ENCODE measurements around the gene SAP30BP. TPM values are rescaled to one million over a fixed set of nuclear protein-coding genes. Genes with fewer than 3 reads are reported as not detected.
A peak's percentile ranks its signal among the peaks of the same experiment; 100 is the strongest.

SAP30BP gene
- total RNA-seq, 1 donor from 2014 or later: 101 TPM

GRCh38 chr17:75688209-75688825 lies 21.2 kb downstream of the SAP30BP start:
- peak overlapping the region; percentile 19 for H3K4me3 Mint-ChIP-seq (ENCODE audit: low read depth)
- intact Hi-C loops (cut with micrococcal nuclease): no loop called here
- H3K27me3 Mint-ChIP-seq (ENCODE audit: low read depth): no peaks in the 10 kb centered on the region
- no peaks in the 10 kb centered on the region for H3K9me3 Mint-ChIP-seq
- peaks cover 61% of the 10 kb centered on the region for H3K4me1 Mint-ChIP-seq (ENCODE audit: low read depth)
- H3K36me3 Mint-ChIP-seq (ENCODE audit: low read depth): peaks cover 50% of the 10 kb centered on the region
- DNase-seq (ENCODE audit: low spot score): no peak
- peak overlapping the region; percentile 92 for H3K27ac Mint-ChIP-seq

DNA sequence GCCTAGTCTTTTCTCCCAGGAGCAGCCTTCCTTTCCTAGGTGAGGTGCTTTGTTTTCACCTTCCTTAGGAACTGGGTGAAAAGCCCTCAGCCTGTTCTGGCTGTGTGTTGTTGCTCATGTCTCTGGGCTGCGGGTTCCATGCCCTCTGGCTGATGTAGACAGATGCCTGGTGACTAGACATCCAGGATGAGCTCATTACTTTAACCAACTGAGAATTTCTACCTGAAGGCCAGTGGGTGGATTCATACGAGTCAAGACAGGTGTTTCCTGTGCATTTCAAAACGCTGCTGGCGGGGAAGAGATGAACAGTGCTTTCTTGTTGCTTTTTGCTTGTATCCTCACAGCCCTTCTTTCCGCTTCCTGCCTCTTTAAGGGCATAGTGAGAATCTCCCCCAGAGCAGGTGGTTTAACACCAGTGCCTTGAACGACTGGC lies 22.3 kb downstream of the SAP30BP start:
- Mint-ChIP-seq H3K27ac (peak overlapping the region; percentile 92), H3K27me3 (ENCODE audit: low read depth) (no peaks in the 10 kb centered on the region), H3K36me3 (ENCODE audit: low read depth) (peaks cover 45% of the 10 kb centered on the region), H3K4me3 (ENCODE audit: low read depth) (peak overlapping the region; percentile 34), H3K4me1 (ENCODE audit: low read depth) (peaks cover 54% of the 10 kb centered on the region), H3K9me3 (no peaks in the 10 kb centered on the region)
- peak; percentile 32 for DNase-seq (ENCODE audit: low spot score)
- intact Hi-C loops (cut with micrococcal nuclease): no loop called here

DNA sequence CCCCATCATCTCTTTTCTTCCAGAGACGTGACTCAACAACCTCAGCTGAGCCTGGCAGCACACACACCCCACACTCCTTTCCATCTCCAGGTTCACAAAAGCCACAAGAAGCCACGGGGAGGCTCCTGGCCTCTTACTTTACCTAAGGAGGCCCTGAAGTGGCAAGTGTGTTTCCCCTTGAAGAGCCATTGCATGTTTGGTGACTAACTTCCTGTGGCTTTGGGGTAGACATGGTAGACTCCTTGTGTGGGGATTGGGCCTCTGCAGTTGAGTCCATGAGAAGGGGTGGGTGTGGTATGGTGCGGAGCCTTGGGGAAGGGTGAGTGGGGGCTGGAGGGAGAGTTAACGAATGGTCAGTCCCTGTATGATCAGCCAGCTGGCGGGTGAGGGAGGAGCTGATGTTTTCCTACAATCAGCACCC lies 24.2 kb downstream of the SAP30BP start:
- Mint-ChIP-seq H3K36me3 (ENCODE audit: low read depth) (peaks cover 45% of the 10 kb centered on the region), H3K9me3 (no peaks in the 10 kb centered on the region)

GRCh38 chr17:75691801-75692626 lies 24.9 kb downstream of the SAP30BP start:
- DNase-seq (ENCODE audit: low spot score): no peak
- Mint-ChIP-seq H3K4me3 (ENCODE audit: low read depth) (no peak overlapping the region), H3K27me3 (ENCODE audit: low read depth) (no peaks in the 10 kb centered on the region), H3K36me3 (ENCODE audit: low read depth) (peaks cover 40% of the 10 kb centered on the region), H3K9me3 (no peaks in the 10 kb centered on the region), H3K4me1 (ENCODE audit: low read depth) (peaks cover 48% of the 10 kb centered on the region), H3K27ac (peak overlapping the region; percentile 73)
- intact Hi-C loops (cut with micrococcal nuclease): no loop called here

More for the DNA sequence above, 24.2 kb downstream of the SAP30BP start:
- no peak for DNase-seq (ENCODE audit: low spot score)
- H3K27ac Mint-ChIP-seq: peak overlapping the region; percentile 71
- peaks cover 53% of the 10 kb centered on the region for H3K4me1 Mint-ChIP-seq (ENCODE audit: low read depth)
- no peaks in the 10 kb centered on the region for H3K27me3 Mint-ChIP-seq (ENCODE audit: low read depth)
- intact Hi-C loops (cut with micrococcal nuclease): no loop called here
- no peak overlapping the region for H3K4me3 Mint-ChIP-seq (ENCODE audit: low read depth)

GRCh38 chr17:75692976-75693375 lies 25.8 kb downstream of the SAP30BP start:
- intact Hi-C loops (cut with micrococcal nuclease): no loop called here
- Mint-ChIP-seq H3K27me3 (ENCODE audit: low read depth) (no peaks in the 10 kb centered on the region), H3K36me3 (ENCODE audit: low read depth) (peaks cover 38% of the 10 kb centered on the region), H3K4me1 (ENCODE audit: low read depth) (peaks cover 42% of the 10 kb centered on the region), H3K4me3 (ENCODE audit: low read depth) (no peak overlapping the region), H3K27ac (no peak overlapping the region), H3K9me3 (no peaks in the 10 kb centered on the region)
- DNase-seq (ENCODE audit: low spot score): no peak

GRCh38 chr17:75693500-75694481 lies 26.7 kb downstream of the SAP30BP start:
- intact Hi-C loops (cut with micrococcal nuclease): no loop called here
- H3K36me3 Mint-ChIP-seq (ENCODE audit: low read depth): peaks cover 34% of the 10 kb centered on the region
- no peak overlapping the region for H3K27ac Mint-ChIP-seq
- no peaks in the 10 kb centered on the region for H3K9me3 Mint-ChIP-seq
- H3K27me3 Mint-ChIP-seq (ENCODE audit: low read depth): no peaks in the 10 kb centered on the region
- no peak for DNase-seq (ENCODE audit: low spot score)
- H3K4me1 Mint-ChIP-seq (ENCODE audit: low read depth): peaks cover 34% of the 10 kb centered on the region
- H3K4me3 Mint-ChIP-seq (ENCODE audit: low read depth): no peak overlapping the region

DNA sequence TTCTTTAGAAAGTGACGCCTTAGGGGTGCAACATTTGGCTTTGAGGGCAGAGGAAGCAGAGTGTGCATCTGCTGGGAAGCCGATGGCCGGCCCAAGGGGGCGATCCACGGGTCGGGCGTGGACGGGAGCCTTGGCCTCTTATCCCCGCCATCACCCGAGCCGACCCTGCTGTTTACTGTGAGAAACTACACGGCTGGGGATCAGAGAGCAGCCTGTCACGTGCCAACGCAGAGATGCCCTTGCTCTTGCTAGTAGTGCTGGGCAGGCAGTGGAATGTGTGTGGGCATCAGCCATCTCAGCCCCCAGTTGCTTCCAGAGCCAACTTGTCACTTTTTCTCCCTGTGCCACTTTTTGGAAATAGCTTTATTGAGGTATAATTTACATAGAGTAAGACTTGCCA lies 27.4 kb downstream of the SAP30BP start:
- H3K4me3 Mint-ChIP-seq (ENCODE audit: low read depth): no peak overlapping the region

DNA sequence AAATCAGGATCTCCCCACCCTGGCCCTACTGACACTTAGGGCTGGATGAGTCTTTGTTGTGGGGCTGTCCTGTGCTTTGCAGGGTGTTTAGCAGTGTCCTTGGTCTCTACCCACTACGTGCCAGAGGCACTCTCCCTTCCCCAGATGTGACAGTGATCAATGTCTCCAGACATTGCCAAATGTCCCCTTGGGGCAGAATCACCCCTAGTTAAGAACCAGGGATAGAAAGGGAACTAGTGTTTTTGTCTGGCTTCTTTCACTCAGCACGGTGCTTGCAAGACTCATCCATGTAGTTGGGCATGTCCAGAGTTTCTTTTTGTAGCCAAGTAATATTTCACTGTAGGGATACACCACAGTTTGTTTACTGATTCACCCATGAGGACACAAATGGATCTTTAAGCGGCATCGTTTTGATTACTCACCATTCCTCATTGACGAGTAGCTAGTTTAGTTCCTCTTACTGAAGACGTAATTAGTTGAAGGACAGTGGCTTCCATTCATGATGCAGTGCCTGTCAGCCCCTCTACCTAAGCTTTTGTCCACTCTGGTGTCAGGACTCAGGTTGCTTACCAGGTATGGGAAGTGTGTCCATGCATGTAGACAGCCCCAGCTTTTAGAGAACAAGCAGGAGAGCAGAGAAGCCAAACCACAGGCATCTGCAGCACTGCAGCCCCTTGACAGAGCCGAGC lies 28.1 kb downstream of the SAP30BP start:
- intact Hi-C loops (cut with micrococcal nuclease): no loop called here
- no peak overlapping the region for H3K4me3 Mint-ChIP-seq (ENCODE audit: low read depth)
- no peaks in the 10 kb centered on the region for H3K27me3 Mint-ChIP-seq (ENCODE audit: low read depth)
- no peak for DNase-seq (ENCODE audit: low spot score)
- peaks cover 22% of the 10 kb centered on the region for H3K4me1 Mint-ChIP-seq (ENCODE audit: low read depth)
- H3K9me3 Mint-ChIP-seq: no peaks in the 10 kb centered on the region
- H3K27ac Mint-ChIP-seq: peak overlapping the region; percentile 6
- H3K36me3 Mint-ChIP-seq (ENCODE audit: low read depth): peaks cover 33% of the 10 kb centered on the region

More for the DNA sequence above, 27.4 kb downstream of the SAP30BP start:
- Mint-ChIP-seq H3K36me3 (ENCODE audit: low read depth) (peaks cover 32% of the 10 kb centered on the region), H3K27me3 (ENCODE audit: low read depth) (no peaks in the 10 kb centered on the region), H3K4me1 (ENCODE audit: low read depth) (peaks cover 26% of the 10 kb centered on the region), H3K9me3 (no peaks in the 10 kb centered on the region), H3K27ac (no peak overlapping the region)
- DNase-seq (ENCODE audit: low spot score): no peak
- intact Hi-C loops (cut with micrococcal nuclease): no loop called here

GRCh38 chr17:75695830-75696271 lies 28.7 kb downstream of the SAP30BP start:
- Mint-ChIP-seq H3K9me3 (no peaks in the 10 kb centered on the region), H3K4me3 (ENCODE audit: low read depth) (no peak overlapping the region), H3K27ac (no peak overlapping the region), H3K4me1 (ENCODE audit: low read depth) (peaks cover 17% of the 10 kb centered on the region), H3K36me3 (ENCODE audit: low read depth) (peaks cover 39% of the 10 kb centered on the region), H3K27me3 (ENCODE audit: low read depth) (no peaks in the 10 kb centered on the region)
- intact Hi-C loops (cut with micrococcal nuclease): no loop called here
- no peak for DNase-seq (ENCODE audit: low spot score)

DNA sequence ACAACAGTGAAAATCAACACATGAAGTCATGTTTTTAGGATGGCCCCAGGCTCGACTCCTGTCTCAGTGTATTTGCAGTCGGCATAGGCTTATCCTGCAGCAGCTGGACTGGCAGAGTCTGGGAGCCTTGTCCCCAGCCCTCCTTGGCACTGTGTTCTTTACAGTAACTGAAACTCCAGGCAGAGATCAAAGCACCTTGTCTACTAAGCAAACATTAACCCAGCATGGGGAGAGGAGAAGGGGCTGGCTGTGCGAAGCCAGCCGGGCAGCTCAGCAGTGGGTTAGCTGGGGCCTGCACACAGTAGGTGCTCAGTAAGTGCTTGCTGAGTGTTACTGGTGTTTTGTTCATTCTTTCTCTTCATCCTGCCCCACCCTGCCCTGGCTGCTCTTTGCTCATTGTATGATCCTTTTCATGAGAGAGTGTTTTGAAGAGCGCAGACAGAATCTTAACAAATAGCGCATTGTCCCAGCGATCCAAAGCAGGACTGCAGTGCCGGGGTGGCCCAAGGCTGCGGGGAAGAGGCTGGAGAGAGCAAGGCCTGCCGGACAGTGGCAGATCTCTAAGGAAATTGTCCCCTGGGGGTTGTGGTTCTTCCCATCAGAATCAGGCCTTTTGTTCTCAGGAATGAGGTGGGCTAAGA lies 30.6 kb downstream of the SAP30BP start:
- Mint-ChIP-seq H3K36me3 (ENCODE audit: low read depth) (peaks cover 41% of the 10 kb centered on the region), H3K4me1 (ENCODE audit: low read depth) (no peaks in the 10 kb centered on the region), H3K27ac (no peak overlapping the region), H3K9me3 (no peaks in the 10 kb centered on the region), H3K4me3 (ENCODE audit: low read depth) (no peak overlapping the region), H3K27me3 (ENCODE audit: low read depth) (no peaks in the 10 kb centered on the region)
- DNase-seq (ENCODE audit: low spot score): no peak
- intact Hi-C loops (cut with micrococcal nuclease): no loop called here

DNA sequence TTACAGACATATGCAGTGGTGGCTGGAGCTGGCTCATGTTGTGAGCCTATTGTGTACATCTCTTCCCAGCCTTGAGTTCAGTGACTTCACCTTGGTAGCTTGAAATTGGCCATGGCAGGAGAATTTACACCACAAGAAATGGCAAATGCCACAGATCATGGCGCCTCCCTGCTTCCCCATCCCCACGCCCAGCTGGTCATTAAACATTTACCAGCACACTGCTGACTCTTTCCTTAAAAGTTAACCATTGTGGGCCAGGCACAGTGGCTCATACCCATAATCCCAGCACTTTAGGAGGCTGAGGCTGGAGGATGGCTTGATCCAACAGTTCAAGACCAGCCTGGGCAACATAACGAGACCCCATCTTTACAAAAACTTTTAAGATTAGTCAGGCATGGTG lies 31.5 kb downstream of the SAP30BP start:
- intact Hi-C loops (cut with micrococcal nuclease): no loop called here
- no peak overlapping the region for H3K4me3 Mint-ChIP-seq (ENCODE audit: low read depth)

GRCh38 chr17:75701288-75701687 lies 34.1 kb downstream of the SAP30BP start:
- intact Hi-C loops (cut with micrococcal nuclease): no loop called here

More for the DNA sequence above, 31.5 kb downstream of the SAP30BP start:
- peaks cover 42% of the 10 kb centered on the region for H3K36me3 Mint-ChIP-seq (ENCODE audit: low read depth)
- H3K9me3 Mint-ChIP-seq: no peaks in the 10 kb centered on the region
- no peaks in the 10 kb centered on the region for H3K4me1 Mint-ChIP-seq (ENCODE audit: low read depth)
- H3K27me3 Mint-ChIP-seq (ENCODE audit: low read depth): no peaks in the 10 kb centered on the region
- H3K27ac Mint-ChIP-seq: no peak overlapping the region
- DNase-seq (ENCODE audit: low spot score): no peak

More at GRCh38 chr17:75701288-75701687, 34.1 kb downstream of the SAP30BP start:
- Mint-ChIP-seq H3K27me3 (ENCODE audit: low read depth) (no peaks in the 10 kb centered on the region), H3K4me1 (ENCODE audit: low read depth) (no peaks in the 10 kb centered on the region), H3K4me3 (ENCODE audit: low read depth) (no peak overlapping the region), H3K27ac (no peak overlapping the region), H3K36me3 (ENCODE audit: low read depth) (peaks cover 52% of the 10 kb centered on the region), H3K9me3 (no peaks in the 10 kb centered on the region)
- DNase-seq (ENCODE audit: low spot score): no peak
